Measurements from ENCODE around the gene TULP4. TPM values are rescaled to one million over a fixed set of nuclear protein-coding genes. Genes with fewer than 3 reads are reported as not detected.
"Not testable (repeated sequence)": the region's sequence is repeated elsewhere in the genome, so short reads cannot be mapped to it uniquely, and the experiment has no call there.

Gene TULP4
- total RNA-seq, 2 donors from 2014 or later, result 16.5 to 30.4 TPM

- ATAC-seq; H3K4me3 Mint-ChIP-seq; H3K9me3 Mint-ChIP-seq; DNase-seq (ENCODE audit: low spot score); H3K27me3 Mint-ChIP-seq; H3K27ac Mint-ChIP-seq; H3K36me3 Mint-ChIP-seq: not testable (repeated sequence)
- peaks cover 16 to 20% of the 10 kb centered on the region in 2 donors for H3K4me1 Mint-ChIP-seq (ENCODE audit: low read depth in 2 of 2)
Measured at GRCh38 chr6:158557110-158557509, 244.8 kb downstream of the TULP4 start.

GRCh38 chr6:158557927-158558326 lies 245.7 kb downstream of the TULP4 start:
- peaks cover 0 to 2% of the 10 kb centered on the region in 2 donors for H3K27me3 Mint-ChIP-seq
- DNase-seq (ENCODE audit: low spot score), result no peak
- peaks cover 24 to 28% of the 10 kb centered on the region in 2 donors for H3K4me1 Mint-ChIP-seq (ENCODE audit: low read depth in 2 of 2)
- peak overlapping the region; percentile 5 for H3K4me3 Mint-ChIP-seq
- peaks cover 8% of the 10 kb centered on the region for H3K36me3 Mint-ChIP-seq
- H3K27ac Mint-ChIP-seq, result peak overlapping the region in 1 of 2 donors; percentile 61
- no peak for ATAC-seq
- H3K9me3 Mint-ChIP-seq, result no peaks in the 10 kb centered on the region

- peaks cover 0 to 2% of the 10 kb centered on the region in 2 donors for H3K27me3 Mint-ChIP-seq
- DNase-seq (ENCODE audit: low spot score) (no peak), ATAC-seq (no peak)
- H3K4me1 Mint-ChIP-seq (ENCODE audit: low read depth in 2 of 2), result peaks cover 26 to 29% of the 10 kb centered on the region in 2 donors
- no peaks in the 10 kb centered on the region for H3K9me3 Mint-ChIP-seq
- H3K4me3 Mint-ChIP-seq, result peak overlapping the region; percentile 37
- H3K36me3 Mint-ChIP-seq, result peaks cover 8% of the 10 kb centered on the region
- H3K27ac Mint-ChIP-seq, result peak overlapping the region; percentile 61 to 75
Measured at GRCh38 chr6:158558415-158559306, 246.4 kb downstream of the TULP4 start.

- Mint-ChIP-seq H3K9me3 (no peaks in the 10 kb centered on the region), H3K4me1 (ENCODE audit: low read depth in 2 of 2) (peaks cover 33 to 35% of the 10 kb centered on the region in 2 donors)
Measured at GRCh38 chr6:158559338-158559894, 247.2 kb downstream of the TULP4 start.

GRCh38 chr6:158559895-158560835 lies 247.9 kb downstream of the TULP4 start, which contains the start of gene TMEM181:
TMEM181 (plus strand) TSS chr6:158560091; CDS start chr6:158560225, 134 bp downstream.
- Mint-ChIP-seq H3K4me1 (ENCODE audit: low read depth in 2 of 2) (peaks cover 41 to 43% of the 10 kb centered on the region in 2 donors), H3K27me3 (peaks cover 0 to 2% of the 10 kb centered on the region in 2 donors), H3K36me3 (peaks cover 8% of the 10 kb centered on the region), H3K9me3 (no peaks in the 10 kb centered on the region), H3K27ac (peak within 1 kb of the TSS; percentile 96 to 97), H3K4me3 (peak within 1 kb of the TSS; percentile 99)
- DNase-seq (ENCODE audit: low spot score) (peak; percentile 90), ATAC-seq (peak; percentile 88 to 92)

More at GRCh38 chr6:158559338-158559894, 247.2 kb downstream of the TULP4 start:
- H3K4me3 Mint-ChIP-seq, result peak overlapping the region; percentile 99
- ATAC-seq (no peak), DNase-seq (ENCODE audit: low spot score) (no peak)
- peaks cover 8% of the 10 kb centered on the region for H3K36me3 Mint-ChIP-seq
- peaks cover 0 to 2% of the 10 kb centered on the region in 2 donors for H3K27me3 Mint-ChIP-seq
- H3K27ac Mint-ChIP-seq, result peak overlapping the region; percentile 61 to 75

- Mint-ChIP-seq H3K27me3 (peaks cover 0 to 2% of the 10 kb centered on the region in 2 donors), H3K9me3 (no peaks in the 10 kb centered on the region), H3K36me3 (peaks cover 8% of the 10 kb centered on the region), H3K27ac (peak overlapping the region; percentile 96 to 97), H3K4me1 (ENCODE audit: low read depth in 2 of 2) (peaks cover 48 to 50% of the 10 kb centered on the region in 2 donors), H3K4me3 (peak overlapping the region; percentile 99)
- peak in 1 of 2 donors; percentile 10 for ATAC-seq
- peak; percentile 59 for DNase-seq (ENCODE audit: low spot score)
Measured at GRCh38 chr6:158560836-158561320, 248.6 kb downstream of the TULP4 start.

Other genes with a start within 250 kb of the TULP4 start
- 1 to 10 TPM; 4.9 to 7.9 TPM for gene SERAC1, start 144.2 kb upstream of the TULP4 start, total RNA-seq
- gene GTF2H5, start 144.1 kb upstream of the TULP4 start, total RNA-seq, result 10 to 100 TPM; 12.7 to 13.1 TPM
- gene TMEM181, start 247.6 kb downstream of the TULP4 start, total RNA-seq, result 10 to 100 TPM; 19.6 to 30.9 TPM